Gastroesophageal sphincter (tissue), 4 donors: Measurements from ENCODE around the gene ARL6IP5. TPM values are rescaled to one million over a fixed set of nuclear protein-coding genes. Genes with fewer than 3 reads are reported as not detected.

ENCODE experiments used
- ATAC-seq: fragments of 150-250 bp; one replicate; pipeline ENCODE4 v1.9.1; 2016; ENCODE audit warnings: mild to moderate bottlenecking, moderate library complexity
- H3K27ac ChIP-seq, 4 donors: fragments of 200-600 bp; sonication (generic) in 3 of 4; 1 replicate in 3 of 4; 2 replicates in 1 of 4; pipeline ENCODE4 v1.5.1; 2016 to 2019
- H3K27me3 ChIP-seq: fragments of 200-600 bp; sonication (generic); one replicate; pipeline ENCODE4 v1.5.1; 2019
- H3K36me3 ChIP-seq, 2 donors: fragments of 200-600 bp; sonication (generic); one replicate each; pipeline ENCODE4 v1.5.1; 2019; ENCODE audit warnings: control low read depth in 1 of 2
- H3K4me1 ChIP-seq, 3 donors: fragments of 200-600 bp; sonication (generic); 1 replicate in 2 of 3; 2 replicates in 1 of 3; pipeline ENCODE4 v1.5.1; 2016 to 2019; ENCODE audit warnings: control low read depth in 2 of 3
- H3K4me3 ChIP-seq, 2 donors: fragments of 200-600 bp; sonication (generic); one replicate each; pipeline ENCODE4 v1.5.1; 2019; ENCODE audit warnings: mild to moderate bottlenecking in 1 of 2, moderate library complexity in 1 of 2
- H3K9me3 ChIP-seq, 3 donors: fragments of 200-600 bp; sonication (generic); one replicate each; pipeline ENCODE4 v1.5.1; 2017 to 2019; ENCODE audit warnings: control low read depth in 2 of 3
- CTCF ChIP-seq, 4 experiments: fragments of 200-600 bp in 2 of 4; fragments of 450-650 bp in 2 of 4; sonication (generic) in 1 of 4; IDR thresholded peaks; one replicate each; pipeline ENCODE4 v1.5.1; 2017 to 2019; ENCODE audit warnings: antibody characterized with exemption in 4 of 4, mild to moderate bottlenecking in 2 of 4, moderate library complexity in 2 of 4
- EP300 ChIP-seq: sonication (generic); formaldehyde crosslinking; IDR thresholded peaks from one replicate; pipeline ENCODE4 v1.6.1; 2017; ENCODE audit warnings: antibody characterized with exemption, mild to moderate bottlenecking
- POLR2A ChIP-seq, 2 donors: fragments of 450-650 bp; IDR thresholded peaks; one replicate each; pipeline ENCODE4 v1.6.1; 2017; ENCODE audit warnings: antibody characterized with exemption in 2 of 2, mild to moderate bottlenecking in 2 of 2, moderate library complexity in 1 of 2
- POLR2AphosphoS5 ChIP-seq: sonication (generic); formaldehyde crosslinking; IDR thresholded peaks from one replicate; pipeline ENCODE4 v1.6.1; 2017; ENCODE audit warnings: antibody characterized with exemption
- WGBS, 2 donors: methylation state at CpG; one replicate each; pipeline ENCODE4 v1.1.5; 2018; ENCODE audit warnings: low coverage in 1 of 2; 5-methylcytosine and 5-hydroxymethylcytosine counted together
- total RNA-seq, 4 donors: library from RNA; depleted of rRNA; stranded (reverse); fragments of >200 nt; gene quantifications; one replicate each; pipeline ENCODE4 v1.1.0, GENCODE V29; 2016

ARL6IP5 gene
- total RNA-seq, 4 donors from 2014 or later, result 153 to 184 (median 170) TPM

GRCh38 chr3:69104586-69104985, 19.8 kb downstream of the ARL6IP5 start:
- Histone ChIP-seq H3K36me3 (peaks cover 3 to 45% of the 10 kb centered on the region in 2 donors), H3K27ac (peak overlapping the region in 1 of 4 donors; percentile 54), H3K27me3 (no peaks in the 10 kb centered on the region), H3K4me3 (no peak overlapping the region), H3K4me1 (peaks cover 7 to 48% (median 8%) of the 10 kb centered on the region in 3 donors), H3K9me3 (no peaks in the 10 kb centered on the region)
- no peak for ATAC-seq
- no peak for TF ChIP-seq POLR2A (IDR thresholded peaks at IDR 0.05)
- TF ChIP-seq POLR2AphosphoS5, result no peak
- no peak for TF ChIP-seq CTCF (IDR thresholded peaks at IDR 0.05)
- no peak for TF ChIP-seq EP300
- 55 to 69% methylated on average over 5 to 8 of the region's 8 CpGs for WGBS, 2 donors

GRCh38 chr3:69105320-69105719, 20.6 kb downstream of the ARL6IP5 start:
- peak overlapping the region in 2 of 4 donors; percentile 22 to 54 for H3K27ac ChIP-seq
- no peaks in the 10 kb centered on the region for H3K9me3 ChIP-seq
- H3K27me3 ChIP-seq, result no peaks in the 10 kb centered on the region
- H3K4me3 ChIP-seq, result no peak overlapping the region
- H3K4me1 ChIP-seq, result peaks cover 7 to 41% (median 8%) of the 10 kb centered on the region in 3 donors
- TF ChIP-seq POLR2A (IDR thresholded peaks at IDR 0.05) (no peak), EP300 (no peak), CTCF (IDR thresholded peaks at IDR 0.05) (no peak), POLR2AphosphoS5 (no peak)
- peaks cover 3 to 39% of the 10 kb centered on the region in 2 donors for H3K36me3 ChIP-seq
- ATAC-seq, result no peak
- WGBS, 2 donors, result 22 to 31% methylated on average over 3 of the region's 3 CpGs

- Histone ChIP-seq H3K9me3 (no peaks in the 10 kb centered on the region), H3K36me3 (peaks cover 0 to 23% of the 10 kb centered on the region in 2 donors), H3K27ac (no peak overlapping the region), H3K27me3 (no peaks in the 10 kb centered on the region), H3K4me3 (no peak overlapping the region), H3K4me1 (peaks cover 7 to 30% (median 8%) of the 10 kb centered on the region in 3 donors)
- TF ChIP-seq CTCF (IDR thresholded peaks at IDR 0.05) (no peak), POLR2A (IDR thresholded peaks at IDR 0.05) (no peak), POLR2AphosphoS5 (no peak), EP300 (no peak)
- WGBS, 2 donors, result 76 to 90% methylated on average over 2 to 5 of the region's 5 CpGs
- no peak for ATAC-seq
Measured at GRCh38 chr3:69107841-69108240, 23.1 kb downstream of the ARL6IP5 start.

GRCh38 chr3:69108811-69109210, 24.1 kb downstream of the ARL6IP5 start:
- ATAC-seq, result no peak
- Histone ChIP-seq H3K36me3 (peaks cover 0 to 14% of the 10 kb centered on the region in 2 donors), H3K27me3 (no peaks in the 10 kb centered on the region), H3K27ac (no peak overlapping the region), H3K9me3 (no peaks in the 10 kb centered on the region), H3K4me1 (peaks cover 7 to 29% (median 8%) of the 10 kb centered on the region in 3 donors), H3K4me3 (no peak overlapping the region)
- 53 to 88% methylated on average over 5 of the region's 5 CpGs for WGBS, 2 donors
- no peak for TF ChIP-seq CTCF (IDR thresholded peaks at IDR 0.05)
- no peak for TF ChIP-seq POLR2A (IDR thresholded peaks at IDR 0.05)
- TF ChIP-seq EP300, result no peak
- no peak for TF ChIP-seq POLR2AphosphoS5

GRCh38 chr3:69110941-69111546, 26.3 kb downstream of the ARL6IP5 start:
- 50% methylated on average over 1 of the region's 1 CpG; no CpG with 5 or more reads in 1 of the 2 donors for WGBS, 2 donors
- TF ChIP-seq CTCF (IDR thresholded peaks at IDR 0.05), result no peak
- no peak for TF ChIP-seq EP300
- TF ChIP-seq POLR2A (IDR thresholded peaks at IDR 0.05), result no peak
- TF ChIP-seq POLR2AphosphoS5, result no peak
- Histone ChIP-seq H3K9me3 (no peaks in the 10 kb centered on the region), H3K4me3 (no peak overlapping the region), H3K27ac (no peak overlapping the region), H3K36me3 (no peaks in the 10 kb centered on the region), H3K4me1 (peaks cover under 1 to 9% (median 4%) of the 10 kb centered on the region in 3 donors), H3K27me3 (no peaks in the 10 kb centered on the region)
- no peak for ATAC-seq
